Glutamatergic neuron (in vitro differentiated cells): ENCODE measurements around the gene ARHGEF4. TPM values are rescaled to one million over a fixed set of nuclear protein-coding genes. Genes with fewer than 3 reads are reported as not detected.

Experiments
- DNase-seq: peaks from one replicate; pipeline ENCODE4 v3.0.0; 2022
- H3K27ac Mint-ChIP-seq: one replicate; pipeline ENCODE4 v1.8.0; 2020; ENCODE audit warnings: mild to moderate bottlenecking, mixed read lengths, inconsistent platforms; ENCODE audit not compliant: unreplicated experiment
- H3K27me3 Mint-ChIP-seq: one replicate; pipeline ENCODE4 v1.8.0; 2020; ENCODE audit warnings: mild to moderate bottlenecking, moderate library complexity, mixed read lengths, inconsistent platforms; ENCODE audit not compliant: unreplicated experiment
- H3K36me3 Mint-ChIP-seq: one replicate; pipeline ENCODE4 v1.8.0; 2020; ENCODE audit warnings: mild to moderate bottlenecking, mixed read lengths, inconsistent platforms; ENCODE audit not compliant: unreplicated experiment
- H3K4me1 Mint-ChIP-seq: one replicate; pipeline ENCODE4 v1.8.0; 2020; ENCODE audit warnings: mild to moderate bottlenecking, low read depth, mixed read lengths, inconsistent platforms; ENCODE audit not compliant: unreplicated experiment
- H3K4me3 Mint-ChIP-seq: one replicate; pipeline ENCODE4 v1.8.0; 2020; ENCODE audit warnings: mild to moderate bottlenecking, mixed read lengths, inconsistent platforms; ENCODE audit not compliant: unreplicated experiment
- H3K9me3 Mint-ChIP-seq: one replicate; pipeline ENCODE4 v1.8.0; 2020; ENCODE audit warnings: mild to moderate bottlenecking, moderate library complexity, mixed read lengths, inconsistent platforms; ENCODE audit not compliant: unreplicated experiment
- total RNA-seq: library from RNA; stranded (reverse); fragmentation: NEBNext Ultra II Directional; extraction: Animal tissue kit (Norgen Biotek cat#: 25700); gene quantifications from one replicate; pipeline ENCODE4 v1.2.1, GENCODE V29; 2021; ENCODE audit not compliant: unreplicated experiment
- TF ChIP-seq, protein P1 (sequence below): fragments of 200-600 bp; sonication (generic); IDR thresholded peaks from one replicate; pipeline ENCODE4 v1.5.0; 2021; ENCODE audit not compliant: partially characterized antibody, unreplicated experiment

ARHGEF4 gene
- total RNA-seq, 1 donor from 2014 or later, result 6.1 TPM

DNA sequence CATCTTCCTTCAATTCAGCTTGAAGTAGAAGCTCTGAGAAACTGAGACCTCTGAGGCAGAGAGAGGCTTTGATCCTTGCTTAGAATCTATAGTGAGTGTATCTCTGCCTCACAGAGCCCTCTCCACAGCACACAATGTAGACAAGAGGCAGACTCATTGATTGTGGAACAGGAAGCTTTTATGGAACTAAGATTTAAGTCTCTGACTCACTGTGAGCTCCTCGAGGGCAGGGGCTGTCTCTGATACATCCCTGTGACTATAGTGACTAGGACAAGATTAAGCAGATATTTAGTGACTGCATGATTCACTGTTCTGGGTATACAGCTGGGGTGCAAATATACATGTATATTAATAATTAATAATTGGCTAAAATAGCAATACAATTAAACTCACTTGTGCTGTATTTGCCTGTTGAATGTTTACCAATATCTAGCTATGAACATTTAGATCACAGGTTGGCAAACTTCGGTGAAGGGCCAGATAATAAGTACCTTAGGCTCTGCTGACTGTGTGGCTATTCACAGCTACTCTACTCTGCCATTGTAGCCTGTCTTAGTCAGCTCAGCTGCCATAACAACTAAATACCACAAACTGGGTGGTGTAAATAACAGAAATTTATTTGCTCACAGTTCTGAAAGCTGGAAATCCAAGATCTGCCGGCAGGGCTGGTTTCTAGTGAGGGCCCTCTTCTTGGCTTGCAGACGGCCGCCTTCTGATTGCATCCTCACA is 54.4 kb downstream of the ARHGEF4 start:
- TF ChIP-seq, protein P1, sequence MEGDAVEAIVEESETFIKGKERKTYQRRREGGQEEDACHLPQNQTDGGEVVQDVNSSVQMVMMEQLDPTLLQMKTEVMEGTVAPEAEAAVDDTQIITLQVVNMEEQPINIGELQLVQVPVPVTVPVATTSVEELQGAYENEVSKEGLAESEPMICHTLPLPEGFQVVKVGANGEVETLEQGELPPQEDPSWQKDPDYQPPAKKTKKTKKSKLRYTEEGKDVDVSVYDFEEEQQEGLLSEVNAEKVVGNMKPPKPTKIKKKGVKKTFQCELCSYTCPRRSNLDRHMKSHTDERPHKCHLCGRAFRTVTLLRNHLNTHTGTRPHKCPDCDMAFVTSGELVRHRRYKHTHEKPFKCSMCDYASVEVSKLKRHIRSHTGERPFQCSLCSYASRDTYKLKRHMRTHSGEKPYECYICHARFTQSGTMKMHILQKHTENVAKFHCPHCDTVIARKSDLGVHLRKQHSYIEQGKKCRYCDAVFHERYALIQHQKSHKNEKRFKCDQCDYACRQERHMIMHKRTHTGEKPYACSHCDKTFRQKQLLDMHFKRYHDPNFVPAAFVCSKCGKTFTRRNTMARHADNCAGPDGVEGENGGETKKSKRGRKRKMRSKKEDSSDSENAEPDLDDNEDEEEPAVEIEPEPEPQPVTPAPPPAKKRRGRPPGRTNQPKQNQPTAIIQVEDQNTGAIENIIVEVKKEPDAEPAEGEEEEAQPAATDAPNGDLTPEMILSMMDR, result no peak
- H3K36me3 Mint-ChIP-seq, result no peaks in the 10 kb centered on the region

DNA sequence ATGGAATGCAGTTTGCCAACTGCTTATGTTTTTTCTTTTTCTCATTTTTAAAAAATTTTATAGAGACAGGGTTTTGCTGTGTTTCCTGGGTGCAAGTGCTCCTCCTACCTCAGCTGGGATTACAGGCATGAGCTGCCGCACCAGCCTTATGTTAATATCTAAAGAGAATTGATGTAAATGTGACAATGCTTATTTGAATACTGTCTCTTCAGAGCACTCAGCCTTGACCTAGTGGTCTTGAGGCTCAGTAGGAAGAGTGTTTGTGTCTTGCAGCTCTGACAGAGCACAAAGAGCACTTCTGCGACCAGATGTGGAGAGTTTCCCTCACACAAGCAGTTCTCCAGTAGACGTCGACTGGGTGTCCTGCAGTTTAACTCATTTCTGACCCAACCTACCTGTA is 55.3 kb downstream of the ARHGEF4 start:
- H3K9me3 Mint-ChIP-seq, result no peaks in the 10 kb centered on the region
- H3K4me3 Mint-ChIP-seq, result no peak overlapping the region
- TF ChIP-seq, protein P1, result no peak
- H3K27ac Mint-ChIP-seq, result no peak overlapping the region
- H3K36me3 Mint-ChIP-seq, result no peaks in the 10 kb centered on the region
- H3K27me3 Mint-ChIP-seq, result no peaks in the 10 kb centered on the region
- H3K4me1 Mint-ChIP-seq, result no peaks in the 10 kb centered on the region
- no peak for DNase-seq

More for the DNA sequence above, 54.4 kb downstream of the ARHGEF4 start:
- no peak for DNase-seq
- Mint-ChIP-seq H3K9me3 (no peaks in the 10 kb centered on the region), H3K27me3 (no peaks in the 10 kb centered on the region), H3K27ac (no peak overlapping the region), H3K4me3 (no peak overlapping the region), H3K4me1 (no peaks in the 10 kb centered on the region)

DNA sequence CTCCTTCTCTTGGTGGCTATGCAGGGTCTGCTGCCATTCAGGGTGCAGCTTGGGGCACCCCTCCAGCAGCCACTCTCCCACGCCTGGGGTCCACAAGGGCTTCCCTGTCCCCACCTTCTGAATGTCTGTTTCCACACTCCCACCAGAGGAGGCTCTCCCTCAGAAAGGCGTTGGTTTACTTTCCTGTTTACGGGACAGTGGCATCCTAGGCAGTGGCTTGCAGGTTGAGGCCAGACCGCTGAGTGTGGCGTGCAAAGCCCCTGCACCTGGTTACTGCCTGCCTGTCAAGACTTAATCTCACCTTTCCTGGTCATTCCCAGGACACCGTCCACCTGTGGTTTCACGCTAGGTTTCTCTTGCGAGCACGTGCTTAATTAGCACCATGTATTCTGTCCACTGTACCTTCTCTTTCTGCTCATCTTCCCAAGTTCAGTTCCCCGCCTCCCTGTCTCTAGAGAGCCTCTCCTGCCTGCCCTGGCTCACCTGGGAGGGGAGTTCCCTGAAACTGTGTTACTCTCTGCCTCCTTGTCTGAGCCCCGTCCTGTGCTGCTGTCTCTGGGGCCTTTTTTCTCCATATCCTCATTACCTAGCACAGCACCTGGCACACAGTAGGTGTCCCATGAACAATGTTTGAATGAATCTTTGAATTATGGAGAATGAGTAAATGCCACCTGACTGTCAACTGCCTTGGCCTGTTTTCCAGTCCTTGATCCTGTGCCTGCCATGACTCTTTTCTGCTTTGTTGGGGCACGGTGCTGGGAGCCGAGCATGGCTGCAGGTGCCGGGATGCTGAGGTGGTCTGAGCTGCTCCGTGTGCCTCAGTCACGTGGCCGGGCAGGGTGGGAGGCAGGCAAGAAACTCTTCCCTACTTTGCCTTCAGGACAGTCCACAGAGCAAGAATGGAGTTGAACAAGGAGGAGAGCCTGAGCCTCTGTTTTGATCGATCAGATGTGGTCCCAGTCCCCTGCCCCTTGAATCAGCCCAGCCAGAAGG is 56.4 kb downstream of the ARHGEF4 start:
- Mint-ChIP-seq H3K36me3 (no peaks in the 10 kb centered on the region), H3K27me3 (no peaks in the 10 kb centered on the region), H3K27ac (no peak overlapping the region), H3K4me1 (peaks cover 8% of the 10 kb centered on the region), H3K9me3 (peaks cover 4% of the 10 kb centered on the region), H3K4me3 (no peak overlapping the region)
- TF ChIP-seq, protein P1, result no peak
- DNase-seq, result no peak

DNA sequence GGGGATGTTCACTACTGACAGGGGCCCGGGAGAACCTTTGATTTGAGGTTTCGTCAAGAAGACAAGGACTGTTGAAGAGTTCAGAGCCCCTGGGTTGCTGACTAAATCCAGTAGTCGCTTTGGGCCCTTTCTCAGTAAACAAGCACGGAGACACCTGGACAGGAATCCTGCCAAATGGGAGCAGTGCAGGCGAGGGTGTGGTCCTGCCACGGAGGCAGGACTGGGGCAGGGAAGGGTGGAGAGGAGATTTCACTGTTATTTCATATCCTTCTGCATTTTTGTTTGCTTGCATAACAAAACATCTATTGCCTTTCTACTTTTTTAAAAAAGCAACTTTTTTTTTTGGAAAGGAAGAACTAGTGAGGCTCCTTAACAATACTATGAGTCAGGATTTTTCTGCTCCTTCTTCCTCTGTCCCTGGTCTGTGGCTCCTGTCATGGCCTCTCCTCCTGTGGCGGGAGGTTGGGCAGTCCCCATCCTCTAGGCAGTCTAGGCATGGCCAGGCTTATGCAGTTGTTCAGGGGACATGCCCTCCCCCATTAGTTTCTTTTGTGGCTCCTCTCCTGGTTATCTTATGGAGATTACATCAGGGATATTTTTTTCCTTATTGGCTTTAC is 57.7 kb downstream of the ARHGEF4 start:
- peaks cover 4% of the 10 kb centered on the region for H3K9me3 Mint-ChIP-seq
- no peaks in the 10 kb centered on the region for H3K36me3 Mint-ChIP-seq
- no peak for DNase-seq
- no peak overlapping the region for H3K4me3 Mint-ChIP-seq
- TF ChIP-seq, protein P1, result no peak
- H3K27ac Mint-ChIP-seq, result no peak overlapping the region
- no peaks in the 10 kb centered on the region for H3K27me3 Mint-ChIP-seq
- H3K4me1 Mint-ChIP-seq, result peaks cover 19% of the 10 kb centered on the region
